ENCODE data around the gene LARGE1. TPM values are rescaled to one million over a fixed set of nuclear protein-coding genes. Genes with fewer than 3 reads are reported as not detected.

LARGE1 gene
- total RNA-seq, 1 experiment from 2014 or later, result 1.5 TPM

DNA sequence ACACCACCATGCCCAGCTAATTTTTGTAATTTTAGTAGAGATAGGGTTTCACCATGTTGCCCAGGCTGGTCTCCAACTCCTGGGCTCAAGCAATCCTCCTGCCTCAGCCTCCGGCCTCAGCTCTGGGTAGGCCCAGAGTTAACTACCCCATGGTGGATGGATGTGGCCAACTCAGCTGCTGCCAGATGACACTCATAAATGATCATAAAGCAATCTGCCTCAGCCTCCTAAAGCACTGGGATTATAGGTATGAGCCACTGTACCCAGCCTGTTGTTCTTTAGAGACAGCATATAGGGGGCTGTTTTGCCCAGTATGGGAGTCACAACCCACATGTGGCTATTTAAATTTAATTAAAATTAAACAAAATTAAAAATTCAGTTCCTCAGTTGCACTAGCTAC, 54.3 kb downstream of the LARGE1 start:
- RAD21 ChIA-PET (ENCODE audit: low non-redundant PET in 1 of 2, low total read pairs in 2 of 2, uncharacterized antibody in 2 of 2, unreplicated experiment in 2 of 2), result no interaction called here
- POLR2A ChIA-PET, result no interaction called here
- H2AFZ ChIP-seq (ENCODE audit: low read depth, low read length, poor library complexity, severe bottlenecking), result no peak overlapping the region
- no peaks in the 10 kb centered on the region for H3K27me3 ChIP-seq (ENCODE audit: insufficient read depth, low read length)
- peaks cover 4 to 46% of the 10 kb centered on the region in 2 experiments; a peak in 2 of 4 replicates for H3K9me3 ChIP-seq (ENCODE audit: control insufficient read depth in 1 of 2, insufficient read depth in 1 of 2, low read depth in 1 of 2, low read length in 2 of 2)
- H3K4me3 ChIP-seq (replicated peaks in 1 of 2; ENCODE audit: low read depth in 1 of 2, low read length in 2 of 2), result no peak overlapping the region
- H3K79me2 ChIP-seq (ENCODE audit: insufficient read depth, low read length), result no peaks in the 10 kb centered on the region
- no peak overlapping the region for H3K27ac ChIP-seq (ENCODE audit: low read depth, low read length)
- H3K4me2 ChIP-seq (ENCODE audit: low read length), result no peak overlapping the region
- ATAC-seq, result no peak
- CTCF ChIA-PET, result no interaction called here
- H3K4me1 ChIP-seq (ENCODE audit: control insufficient read depth in 1 of 2, insufficient read depth in 2 of 2, low read length in 2 of 2), result no peaks in the 10 kb centered on the region
- intact Hi-C loops (cut with micrococcal nuclease), result no loop called here
- TF ChIP-seq YY1 (IDR thresholded peaks at IDR 0.05; ENCODE audit: extremely low read depth, insufficient replicate concordance, low read depth, low read length), result no peak
- TF ChIP-seq ZNF274 (IDR thresholded peaks at IDR 0.05; ENCODE audit: low read depth, low read length), result no peak
- TF ChIP-seq EZH2phosphoT487 (IDR thresholded peaks at IDR 0.05; ENCODE audit: borderline replicate concordance), result no peak
- TF ChIP-seq CTCF (IDR thresholded peaks at IDR 0.05 in 2 of 3, conservative IDR thresholded peaks at IDR 0.05 in 1 of 3; ENCODE audit: borderline replicate concordance in 1 of 3, insufficient read depth in 1 of 3, low read depth in 2 of 3, low read length in 2 of 3), result no peak
- no peak for TF ChIP-seq SIN3A (IDR thresholded peaks at IDR 0.05; ENCODE audit: low read depth)
- TF ChIP-seq TCF7L2 (IDR thresholded peaks at IDR 0.05; ENCODE audit: borderline replicate concordance, extremely low read depth, insufficient read depth, insufficient read length), result no peak
- TF ChIP-seq RAD21 (IDR thresholded peaks at IDR 0.05; ENCODE audit: low read depth), result no peak
- no peak for TF ChIP-seq ZFX (IDR thresholded peaks at IDR 0.05)
- no peak for TF ChIP-seq EZH2 (IDR thresholded peaks at IDR 0.05)
- no peak for TF ChIP-seq EGR1 (IDR thresholded peaks at IDR 0.05; ENCODE audit: low read depth)
- TF ChIP-seq JUND (IDR thresholded peaks at IDR 0.05), result no peak
- TF ChIP-seq ELF1 (IDR thresholded peaks at IDR 0.05; ENCODE audit: borderline replicate concordance, low read depth), result no peak
- TF ChIP-seq, protein P1, sequence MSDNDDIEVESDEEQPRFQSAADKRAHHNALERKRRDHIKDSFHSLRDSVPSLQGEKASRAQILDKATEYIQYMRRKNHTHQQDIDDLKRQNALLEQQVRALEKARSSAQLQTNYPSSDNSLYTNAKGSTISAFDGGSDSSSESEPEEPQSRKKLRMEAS (IDR thresholded peaks at IDR 0.05), result no peak
- TF ChIP-seq FOSL1 (IDR thresholded peaks at IDR 0.05; ENCODE audit: low read depth), result no peak
- TF ChIP-seq, protein P2, sequence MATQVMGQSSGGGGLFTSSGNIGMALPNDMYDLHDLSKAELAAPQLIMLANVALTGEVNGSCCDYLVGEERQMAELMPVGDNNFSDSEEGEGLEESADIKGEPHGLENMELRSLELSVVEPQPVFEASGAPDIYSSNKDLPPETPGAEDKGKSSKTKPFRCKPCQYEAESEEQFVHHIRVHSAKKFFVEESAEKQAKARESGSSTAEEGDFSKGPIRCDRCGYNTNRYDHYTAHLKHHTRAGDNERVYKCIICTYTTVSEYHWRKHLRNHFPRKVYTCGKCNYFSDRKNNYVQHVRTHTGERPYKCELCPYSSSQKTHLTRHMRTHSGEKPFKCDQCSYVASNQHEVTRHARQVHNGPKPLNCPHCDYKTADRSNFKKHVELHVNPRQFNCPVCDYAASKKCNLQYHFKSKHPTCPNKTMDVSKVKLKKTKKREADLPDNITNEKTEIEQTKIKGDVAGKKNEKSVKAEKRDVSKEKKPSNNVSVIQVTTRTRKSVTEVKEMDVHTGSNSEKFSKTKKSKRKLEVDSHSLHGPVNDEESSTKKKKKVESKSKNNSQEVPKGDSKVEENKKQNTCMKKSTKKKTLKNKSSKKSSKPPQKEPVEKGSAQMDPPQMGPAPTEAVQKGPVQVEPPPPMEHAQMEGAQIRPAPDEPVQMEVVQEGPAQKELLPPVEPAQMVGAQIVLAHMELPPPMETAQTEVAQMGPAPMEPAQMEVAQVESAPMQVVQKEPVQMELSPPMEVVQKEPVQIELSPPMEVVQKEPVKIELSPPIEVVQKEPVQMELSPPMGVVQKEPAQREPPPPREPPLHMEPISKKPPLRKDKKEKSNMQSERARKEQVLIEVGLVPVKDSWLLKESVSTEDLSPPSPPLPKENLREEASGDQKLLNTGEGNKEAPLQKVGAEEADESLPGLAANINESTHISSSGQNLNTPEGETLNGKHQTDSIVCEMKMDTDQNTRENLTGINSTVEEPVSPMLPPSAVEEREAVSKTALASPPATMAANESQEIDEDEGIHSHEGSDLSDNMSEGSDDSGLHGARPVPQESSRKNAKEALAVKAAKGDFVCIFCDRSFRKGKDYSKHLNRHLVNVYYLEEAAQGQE (IDR thresholded peaks at IDR 0.05; ENCODE audit: low read depth), result no peak
- no peak for TF ChIP-seq CBX3 (IDR thresholded peaks at IDR 0.05; ENCODE audit: low read depth)
- no peaks in the 10 kb centered on the region for H3K9me2 ChIP-seq (ENCODE audit: insufficient read depth)
- H3K36me3 ChIP-seq (ENCODE audit: control insufficient read depth in 1 of 2, insufficient read depth in 2 of 2, low read length in 2 of 2), result no peaks in the 10 kb centered on the region
- no TSS peak for BruUV-seq (replicated peaks)
- no peaks in the 10 kb centered on the region for H4K20me1 ChIP-seq (ENCODE audit: insufficient read depth)
- no peak for DNase-seq (ENCODE audit: low read depth, low spot score)
- no peak overlapping the region for H3K9ac ChIP-seq (ENCODE audit: low read length)
